ENCODE results near the gene ARHGAP26. TPM values are rescaled to one million over a fixed set of nuclear protein-coding genes. Genes with fewer than 3 reads are reported as not detected.

The ARHGAP26 gene
- total RNA-seq, 1 donor from 2014 or later = 20.1 TPM

GRCh38 chr5:142864290-142865260, 94.4 kb downstream of the ARHGAP26 start:
- no peak for DNase-seq

DNA sequence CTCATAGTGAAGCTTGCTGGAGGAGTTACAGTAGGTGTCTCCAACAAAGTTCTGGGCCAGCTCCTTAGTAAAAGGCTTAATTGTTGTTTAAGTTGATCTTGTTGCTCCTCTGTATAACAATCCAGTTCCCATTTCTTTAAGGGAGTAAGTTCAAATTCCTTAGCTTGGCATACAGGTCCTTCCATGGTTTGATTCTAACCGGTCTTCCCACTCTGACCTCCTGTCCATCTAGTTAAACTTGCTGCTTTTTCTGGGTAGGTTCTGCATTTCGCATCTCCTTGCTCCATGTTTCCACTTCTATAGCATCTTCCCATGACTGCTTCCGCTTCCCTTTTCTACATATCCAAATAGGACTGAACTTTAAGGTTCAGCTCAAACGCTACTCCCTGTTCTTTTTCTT, 95.5 kb downstream of the ARHGAP26 start:
- Mint-ChIP-seq H3K4me3 (ENCODE audit: unreplicated experiment) (no peak overlapping the region), H3K27ac (ENCODE audit: unreplicated experiment) (no peak overlapping the region), H3K36me3 (ENCODE audit: unreplicated experiment) (no peaks in the 10 kb centered on the region), H3K27me3 (ENCODE audit: unreplicated experiment) (peaks cover 4% of the 10 kb centered on the region), H3K9me3 (ENCODE audit: unreplicated experiment) (no peaks in the 10 kb centered on the region), H3K4me1 (ENCODE audit: low read depth, unreplicated experiment) (peaks cover 16% of the 10 kb centered on the region)
- TF ChIP-seq CTCF (IDR thresholded peaks at IDR 0.05; ENCODE audit: partially characterized antibody, unreplicated experiment) = no peak
- no peak for DNase-seq

More at GRCh38 chr5:142864290-142865260, 94.4 kb downstream of the ARHGAP26 start:
- Mint-ChIP-seq H3K27ac (ENCODE audit: unreplicated experiment) (no peak overlapping the region), H3K36me3 (ENCODE audit: unreplicated experiment) (no peaks in the 10 kb centered on the region), H3K4me1 (ENCODE audit: low read depth, unreplicated experiment) (peaks cover 8% of the 10 kb centered on the region), H3K4me3 (ENCODE audit: unreplicated experiment) (no peak overlapping the region), H3K27me3 (ENCODE audit: unreplicated experiment) (peaks cover 4% of the 10 kb centered on the region), H3K9me3 (ENCODE audit: unreplicated experiment) (no peaks in the 10 kb centered on the region)
- no peak for TF ChIP-seq CTCF (IDR thresholded peaks at IDR 0.05; ENCODE audit: partially characterized antibody, unreplicated experiment)

- DNase-seq = no peak
- Mint-ChIP-seq H3K9me3 (ENCODE audit: unreplicated experiment) (no peaks in the 10 kb centered on the region), H3K4me1 (ENCODE audit: low read depth, unreplicated experiment) (peaks cover 19% of the 10 kb centered on the region), H3K27me3 (ENCODE audit: unreplicated experiment) (peaks cover 4% of the 10 kb centered on the region), H3K4me3 (ENCODE audit: unreplicated experiment) (no peak overlapping the region), H3K36me3 (ENCODE audit: unreplicated experiment) (no peaks in the 10 kb centered on the region), H3K27ac (ENCODE audit: unreplicated experiment) (no peak overlapping the region)
- peak; percentile 65 for TF ChIP-seq CTCF (IDR thresholded peaks at IDR 0.05; ENCODE audit: partially characterized antibody, unreplicated experiment)
Measured at GRCh38 chr5:142866563-142867275, 96.5 kb downstream of the ARHGAP26 start.

DNA sequence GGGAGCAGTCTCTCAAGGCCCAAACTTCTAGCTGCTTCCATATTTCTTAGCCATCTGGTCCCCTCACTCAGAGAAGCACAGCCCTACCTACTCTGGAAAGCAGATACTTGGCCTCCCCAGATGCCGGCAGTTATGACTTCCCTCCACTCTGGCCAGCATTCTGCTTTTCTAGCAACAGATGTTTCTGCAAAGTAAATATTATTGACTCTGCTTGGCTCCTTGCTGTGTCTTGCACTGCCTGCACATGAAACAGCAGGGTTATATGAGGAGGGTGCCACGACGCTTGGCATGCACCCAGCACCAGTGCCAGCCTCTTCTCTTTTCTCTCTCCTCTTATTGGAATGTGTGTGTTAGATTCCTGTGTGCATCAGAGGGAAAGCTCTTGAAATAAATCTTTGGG, 99.7 kb downstream of the ARHGAP26 start:
- H3K27ac Mint-ChIP-seq (ENCODE audit: unreplicated experiment) = no peak overlapping the region
- no peak for DNase-seq
- TF ChIP-seq CTCF (IDR thresholded peaks at IDR 0.05; ENCODE audit: partially characterized antibody, unreplicated experiment) = no peak
- peaks cover 22% of the 10 kb centered on the region for H3K4me1 Mint-ChIP-seq (ENCODE audit: low read depth, unreplicated experiment)
- no peak overlapping the region for H3K4me3 Mint-ChIP-seq (ENCODE audit: unreplicated experiment)
- H3K36me3 Mint-ChIP-seq (ENCODE audit: unreplicated experiment) = no peaks in the 10 kb centered on the region
- H3K27me3 Mint-ChIP-seq (ENCODE audit: unreplicated experiment) = peaks cover 4% of the 10 kb centered on the region
- H3K9me3 Mint-ChIP-seq (ENCODE audit: unreplicated experiment) = no peaks in the 10 kb centered on the region

Data from glutamatergic neuron (in vitro differentiated cells).